MCF 10A (cell line): ENCODE results near the gene ARHGEF17. TPM values are rescaled to one million over a fixed set of nuclear protein-coding genes. Genes with fewer than 3 reads are reported as not detected.

Experiments
- BruUV-seq: library from RNA; stranded (reverse); fragments of 400-500 nt; replicated peaks from 2 replicates; lab custom pipeline; 2021; lab: Mats Ljungman, UMichigan
- CTCF ChIA-PET: fragments of 300-600 bp; sonication (Branson Sonifier 250); formaldehyde crosslinking; extraction: SDS; loops from one replicate; lab custom pipeline; 2021; ENCODE audit warnings: antibody characterized with exemption, inconsistent platforms; lab: Yijun Ruan, JAX
- POLR2A ChIA-PET: fragments of 300-600, 350-650 bp; sonication (Branson Sonifier 250); formaldehyde crosslinking; extraction: SDS; loops from one replicate; lab custom pipeline; 2020; ENCODE audit warnings: antibody characterized with exemption, inconsistent platforms; lab: Yijun Ruan, JAX
- DNase-seq: peaks from one replicate; pipeline ENCODE4 v3.0.0-alpha.2; 2018; ENCODE audit not compliant: unreplicated experiment
- H3K27ac Mint-ChIP-seq: one replicate; pipeline ENCODE4 v1.8.0; 2022; ENCODE audit warnings: mild to moderate bottlenecking, low read depth, mixed read lengths; ENCODE audit not compliant: unreplicated experiment
- H3K27me3 Mint-ChIP-seq: one replicate; pipeline ENCODE4 v1.8.0; 2022; ENCODE audit warnings: mixed read lengths; ENCODE audit not compliant: insufficient read depth, unreplicated experiment
- H3K36me3 Mint-ChIP-seq: one replicate; pipeline ENCODE4 v1.8.0; 2022; ENCODE audit warnings: mild to moderate bottlenecking, moderate library complexity, mixed read lengths; ENCODE audit not compliant: insufficient read depth, unreplicated experiment
- H3K4me1 Mint-ChIP-seq: one replicate; pipeline ENCODE4 v1.8.0; 2022; ENCODE audit warnings: mixed read lengths; ENCODE audit not compliant: insufficient read depth, unreplicated experiment
- H3K4me3 Mint-ChIP-seq: one replicate; pipeline ENCODE4 v1.8.0; 2022; ENCODE audit warnings: mild to moderate bottlenecking, moderate library complexity, mixed read lengths; ENCODE audit not compliant: unreplicated experiment
- H3K9me3 Mint-ChIP-seq: one replicate; pipeline ENCODE4 v1.8.0; 2022; ENCODE audit warnings: mixed read lengths; ENCODE audit not compliant: unreplicated experiment
- intact Hi-C: fragments of 100-400 bp; cut with micrococcal nuclease; formaldehyde crosslinking; loops from 2 replicates; pipeline ENCODE4 v1.14.1; 2022
- total RNA-seq: library from RNA; stranded (reverse); gene quantifications from 2 replicates; pipeline ENCODE4 v1.2.3, GENCODE V29; 2022
- TF ChIP-seq, protein P1 (sequence below): fragments of 200-600 bp; IDR thresholded peaks from one replicate; pipeline ENCODE4 v1.8.0; 2022; ENCODE audit warnings: antibody characterized with exemption, mild to moderate bottlenecking; ENCODE audit not compliant: unreplicated experiment

Gene ARHGEF17
- total RNA-seq, 1 experiment from 2014 or later = 27.6 TPM

DNA sequence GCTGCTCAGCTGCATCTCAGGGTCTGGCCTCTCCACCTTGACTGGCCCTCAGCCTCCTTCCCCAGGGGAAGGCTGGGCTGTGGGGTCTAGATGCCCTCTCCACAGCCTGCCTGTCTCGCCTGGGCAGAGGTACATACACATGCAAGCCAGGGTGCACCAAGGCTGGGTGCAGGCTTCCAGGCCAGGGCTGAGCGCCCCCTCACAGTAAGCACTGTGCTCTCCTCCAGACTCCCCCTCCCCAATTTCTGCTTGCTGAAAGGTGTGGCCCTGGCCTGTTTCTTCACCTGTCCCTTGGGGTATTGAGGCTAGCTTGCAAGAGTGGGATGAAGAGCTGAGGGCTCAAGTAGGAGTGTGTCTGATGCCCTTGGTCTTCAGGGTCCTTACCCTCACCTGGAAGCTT is 90.6 kb downstream of the ARHGEF17 start:
- CTCF ChIA-PET = interaction anchor here (1.1 to 1.5 kb wide), 2 partner anchors 48 to 80 kb away, joined by 4 to 6 read pairs; no protein-coding TSS in a partner anchor
- H3K9me3 Mint-ChIP-seq = no peaks in the 10 kb centered on the region
- no peak for DNase-seq
- intact Hi-C loops = no loop called here
- H3K36me3 Mint-ChIP-seq = peaks cover 5% of the 10 kb centered on the region
- TF ChIP-seq, protein P1, sequence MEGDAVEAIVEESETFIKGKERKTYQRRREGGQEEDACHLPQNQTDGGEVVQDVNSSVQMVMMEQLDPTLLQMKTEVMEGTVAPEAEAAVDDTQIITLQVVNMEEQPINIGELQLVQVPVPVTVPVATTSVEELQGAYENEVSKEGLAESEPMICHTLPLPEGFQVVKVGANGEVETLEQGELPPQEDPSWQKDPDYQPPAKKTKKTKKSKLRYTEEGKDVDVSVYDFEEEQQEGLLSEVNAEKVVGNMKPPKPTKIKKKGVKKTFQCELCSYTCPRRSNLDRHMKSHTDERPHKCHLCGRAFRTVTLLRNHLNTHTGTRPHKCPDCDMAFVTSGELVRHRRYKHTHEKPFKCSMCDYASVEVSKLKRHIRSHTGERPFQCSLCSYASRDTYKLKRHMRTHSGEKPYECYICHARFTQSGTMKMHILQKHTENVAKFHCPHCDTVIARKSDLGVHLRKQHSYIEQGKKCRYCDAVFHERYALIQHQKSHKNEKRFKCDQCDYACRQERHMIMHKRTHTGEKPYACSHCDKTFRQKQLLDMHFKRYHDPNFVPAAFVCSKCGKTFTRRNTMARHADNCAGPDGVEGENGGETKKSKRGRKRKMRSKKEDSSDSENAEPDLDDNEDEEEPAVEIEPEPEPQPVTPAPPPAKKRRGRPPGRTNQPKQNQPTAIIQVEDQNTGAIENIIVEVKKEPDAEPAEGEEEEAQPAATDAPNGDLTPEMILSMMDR = no peak
- no TSS peak for BruUV-seq
- POLR2A ChIA-PET = interaction anchor here (0.8 kb wide), 1 partner anchor 48 kb away, joined by 3 read pairs; no protein-coding TSS in a partner anchor
- H3K27me3 Mint-ChIP-seq = no peaks in the 10 kb centered on the region
- no peak overlapping the region for H3K4me3 Mint-ChIP-seq
- no peaks in the 10 kb centered on the region for H3K4me1 Mint-ChIP-seq
- no peak overlapping the region for H3K27ac Mint-ChIP-seq

DNA sequence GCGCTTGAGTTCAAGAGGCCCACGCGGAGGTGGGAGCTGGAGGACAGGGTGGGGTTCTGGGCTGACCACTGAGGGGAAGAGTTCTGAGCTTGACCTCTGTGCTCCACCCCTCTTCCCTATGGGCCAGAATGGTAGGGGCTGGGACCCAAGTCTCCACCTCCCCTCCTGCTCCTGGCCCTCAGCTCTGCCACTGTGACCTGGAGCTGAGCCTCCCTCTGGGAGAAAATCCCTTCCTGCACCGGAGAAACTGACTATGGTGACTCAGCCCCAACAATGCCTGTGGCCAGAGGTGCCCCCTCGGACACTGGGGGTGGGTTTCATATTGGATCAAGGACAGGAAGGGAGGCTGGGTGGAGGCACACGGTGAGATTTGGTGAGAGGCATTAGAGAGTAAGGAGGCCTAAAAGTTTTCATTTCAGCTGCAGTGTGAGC is 91.1 kb downstream of the ARHGEF17 start:
- H3K27ac Mint-ChIP-seq = no peak overlapping the region
- peaks cover 5% of the 10 kb centered on the region for H3K36me3 Mint-ChIP-seq
- DNase-seq = no peak
- H3K27me3 Mint-ChIP-seq = no peaks in the 10 kb centered on the region
- no peak overlapping the region for H3K4me3 Mint-ChIP-seq
- H3K9me3 Mint-ChIP-seq = no peaks in the 10 kb centered on the region
- TF ChIP-seq, protein P1 = no peak
- intact Hi-C loops = no loop called here
- no TSS peak for BruUV-seq
- H3K4me1 Mint-ChIP-seq = no peaks in the 10 kb centered on the region
- POLR2A ChIA-PET = interaction anchor here (0.6 to 0.8 kb wide), 2 partner anchors 48 to 200 kb away, joined by 3 read pairs; no protein-coding TSS in a partner anchor
- CTCF ChIA-PET = interaction anchor here (0.6 to 1.5 kb wide), 4 partner anchors 48 to 262 kb away, joined by 3 to 6 read pairs (median 4); no protein-coding TSS in a partner anchor

DNA sequence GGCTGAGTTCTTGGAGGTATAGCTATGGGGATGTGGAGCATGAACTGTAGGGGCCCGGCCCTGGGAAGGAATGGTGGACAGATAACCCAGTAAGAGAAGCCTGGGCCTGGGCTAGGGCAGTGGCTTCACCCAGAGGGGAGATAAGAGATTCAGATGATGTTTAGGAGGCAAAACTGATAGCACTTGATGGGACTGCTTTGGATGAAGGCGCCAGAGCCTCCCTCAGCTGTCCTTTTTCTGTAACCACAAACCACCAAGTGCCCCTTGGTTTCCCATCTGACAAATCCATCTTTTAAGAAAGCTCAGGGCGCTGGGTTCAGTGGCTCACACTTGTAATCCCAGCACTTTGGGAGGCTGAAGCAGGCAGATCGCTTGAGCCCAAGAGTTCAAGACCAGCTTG is 91.6 kb downstream of the ARHGEF17 start:
- POLR2A ChIA-PET = interaction anchor here (0.6 to 0.8 kb wide), 2 partner anchors 49 to 199 kb away, joined by 3 read pairs; no protein-coding TSS in a partner anchor
- no peaks in the 10 kb centered on the region for H3K9me3 Mint-ChIP-seq
- peaks cover under 1% of the 10 kb centered on the region for H3K36me3 Mint-ChIP-seq
- no peaks in the 10 kb centered on the region for H3K27me3 Mint-ChIP-seq
- no TSS peak for BruUV-seq
- CTCF ChIA-PET = interaction anchor here (0.6 to 1.5 kb wide), 6 partner anchors 48 to 1049 kb away, joined by 3 to 6 read pairs (median 3); no protein-coding TSS in a partner anchor
- H3K4me1 Mint-ChIP-seq = no peaks in the 10 kb centered on the region
- intact Hi-C loops = loop anchor here (5.0 kb wide), 1 partner anchor 533 kb away; no protein-coding TSS in a partner anchor
- TF ChIP-seq, protein P1 = no peak
- no peak overlapping the region for H3K4me3 Mint-ChIP-seq
- DNase-seq = no peak
- H3K27ac Mint-ChIP-seq = no peak overlapping the region

DNA sequence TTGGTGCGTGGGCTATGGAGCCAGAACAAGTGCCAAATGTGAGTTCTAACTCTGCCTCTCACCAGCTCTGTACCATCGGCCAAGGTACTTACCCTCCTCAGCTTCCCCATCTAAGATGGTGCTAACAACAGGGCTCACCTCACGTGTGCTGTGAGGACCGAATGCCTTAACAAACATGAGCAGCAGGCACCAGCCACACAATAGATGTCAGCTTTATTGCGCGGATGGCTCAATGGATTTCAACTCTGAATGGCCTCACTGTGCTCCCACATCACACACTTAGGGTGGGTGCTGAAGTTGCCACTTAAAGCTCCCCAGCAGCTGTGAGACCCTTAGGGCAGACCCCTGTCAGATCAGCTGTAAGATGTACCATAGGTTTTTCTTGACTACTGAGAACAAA is 92.2 kb downstream of the ARHGEF17 start:
- no peaks in the 10 kb centered on the region for H3K27me3 Mint-ChIP-seq
- BruUV-seq = no TSS peak
- intact Hi-C loops = loop anchor here (5.0 kb wide), 1 partner anchor 532 kb away; no protein-coding TSS in a partner anchor
- no peaks in the 10 kb centered on the region for H3K4me1 Mint-ChIP-seq
- no peaks in the 10 kb centered on the region for H3K9me3 Mint-ChIP-seq
- TF ChIP-seq, protein P1 = no peak
- no peak overlapping the region for H3K27ac Mint-ChIP-seq
- POLR2A ChIA-PET = interaction anchor here (0.6 kb wide), 1 partner anchor 215 kb away, joined by 6 read pairs; no protein-coding TSS in a partner anchor
- H3K36me3 Mint-ChIP-seq = no peaks in the 10 kb centered on the region
- no peak overlapping the region for H3K4me3 Mint-ChIP-seq
- CTCF ChIA-PET = interaction anchor here (0.6 to 1.6 kb wide), 5 partner anchors 49 to 1048 kb away, joined by 3 to 6 read pairs (median 3); no protein-coding TSS in a partner anchor
- DNase-seq = no peak
